CD14-positive monocyte (primary cell): ENCODE data around the gene PTPN2. TPM values are rescaled to one million over a fixed set of nuclear protein-coding genes. Genes with fewer than 3 reads are reported as not detected.

Experiments
- DNase-seq, 3 donors: peaks; one replicate each; pipeline ENCODE4 v3.0.0-alpha.2; 2011 to 2022
- H2AFZ ChIP-seq: 2 replicates; pipeline ENCODE4 v1.6.0; 2012; ENCODE audit warnings: mild to moderate bottlenecking, low read depth, low read length, inconsistent platforms; ENCODE audit not compliant: insufficient read depth, poor library complexity, severe bottlenecking
- H3K27ac ChIP-seq, 2 donors: 1 replicate in 1 of 2; 2 replicates in 1 of 2; pipeline ENCODE4 v1.5.1; 2012 to 2013; ENCODE audit warnings: low read length in 2 of 2, control low read depth in 1 of 2, inconsistent platforms in 1 of 2, low read depth in 1 of 2, mild to moderate bottlenecking in 1 of 2
- H3K27me3 ChIP-seq, 2 donors: one replicate each; pipeline versions ENCODE4 v1.6.0 to v1.6.1; 2011 to 2013; ENCODE audit warnings: low read length in 2 of 2; ENCODE audit not compliant: control insufficient read depth in 2 of 2, insufficient read depth in 2 of 2
- H3K36me3 ChIP-seq, 2 donors: replicated peaks in 1 of 2; 1 replicate in 1 of 2; 2 replicates in 1 of 2; pipeline versions ENCODE4 v1.5.1 to v1.6.1; 2012 to 2013; ENCODE audit warnings: low read length in 2 of 2, control low read depth in 1 of 2, inconsistent platforms in 1 of 2, mild to moderate bottlenecking in 1 of 2; ENCODE audit not compliant: insufficient read depth in 2 of 2, control insufficient read depth in 1 of 2
- H3K4me1 ChIP-seq, 2 donors: 1 replicate in 1 of 2; 2 replicates in 1 of 2; pipeline versions ENCODE4 v1.5.1 to v1.6.1; 2012 to 2013; ENCODE audit warnings: low read length in 2 of 2, control low read depth in 1 of 2, inconsistent platforms in 1 of 2, mild to moderate bottlenecking in 1 of 2, moderate library complexity in 1 of 2; ENCODE audit not compliant: insufficient read depth in 2 of 2, control insufficient read depth in 1 of 2
- H3K4me2 ChIP-seq: replicated peaks from 2 replicates; pipeline ENCODE3; 2012; ENCODE audit warnings: low read length, moderate library complexity, mild to moderate bottlenecking; ENCODE audit not compliant: poor library complexity, severe bottlenecking; ENCODE audit errors: extremely low read depth
- H3K4me3 ChIP-seq, 3 experiments: fragments of 200-600 bp in 1 of 3; sonication (generic) in 1 of 3; replicated peaks in 1 of 3; 1 replicate in 2 of 3; 2 replicates in 1 of 3; pipeline ENCODE4 v1.5.1; 2011 to 2013; ENCODE audit warnings: low read length in 3 of 3, mild to moderate bottlenecking in 3 of 3, control low read depth in 2 of 3, low read depth in 2 of 3, inconsistent platforms in 1 of 3, moderate library complexity in 1 of 3
- H3K79me2 ChIP-seq: 2 replicates; pipeline ENCODE4 v1.6.0; 2012; ENCODE audit warnings: mild to moderate bottlenecking, control low read depth, inconsistent platforms, low read length, moderate library complexity; ENCODE audit not compliant: insufficient read depth
- H3K9ac ChIP-seq: 2 replicates; pipeline ENCODE4 v1.6.0; 2017; ENCODE audit warnings: low read length, mild to moderate bottlenecking; ENCODE audit not compliant: insufficient read depth, poor library complexity, severe bottlenecking
- H3K9me3 ChIP-seq, 2 donors: replicated peaks in 1 of 2; 1 replicate in 1 of 2; 2 replicates in 1 of 2; pipeline versions ENCODE4 v1.5.1 to v1.6.1; 2012 to 2013; ENCODE audit warnings: low read length in 2 of 2, control low read depth in 1 of 2; ENCODE audit not compliant: control insufficient read depth in 1 of 2, insufficient read depth in 1 of 2
- H4K20me1 ChIP-seq: 2 replicates; pipeline ENCODE4 v1.6.0; 2012; ENCODE audit warnings: mild to moderate bottlenecking, low read length, control low read depth, moderate library complexity; ENCODE audit not compliant: insufficient read depth
- H3K27ac Mint-ChIP-seq, 7 donors: one replicate each; pipeline ENCODE4 v1.8.0; 2020; ENCODE audit warnings: mild to moderate bottlenecking in 7 of 7, mixed read lengths in 7 of 7, moderate library complexity in 6 of 7, inconsistent platforms in 2 of 7
- H3K27me3 Mint-ChIP-seq, 3 donors: one replicate each; pipeline ENCODE4 v1.8.0; 2021 to 2022; ENCODE audit warnings: low read depth in 3 of 3, mild to moderate bottlenecking in 3 of 3, mixed read lengths in 3 of 3, moderate library complexity in 3 of 3, inconsistent platforms in 1 of 3
- H3K36me3 Mint-ChIP-seq, 2 donors: one replicate each; pipeline ENCODE4 v1.8.0; 2020; ENCODE audit warnings: mixed read lengths in 2 of 2, inconsistent platforms in 1 of 2, mild to moderate bottlenecking in 1 of 2
- H3K4me1 Mint-ChIP-seq: one replicate; pipeline ENCODE4 v1.8.0; 2020; ENCODE audit warnings: mild to moderate bottlenecking, mixed read lengths
- H3K4me3 Mint-ChIP-seq, 2 donors: one replicate each; pipeline ENCODE4 v1.8.0; 2020; ENCODE audit warnings: mild to moderate bottlenecking in 2 of 2, mixed read lengths in 2 of 2, moderate library complexity in 1 of 2
- H3K9me3 Mint-ChIP-seq, 7 donors: one replicate each; pipeline ENCODE4 v1.8.0; 2020 to 2022; ENCODE audit warnings: mixed read lengths in 7 of 7, mild to moderate bottlenecking in 6 of 7, moderate library complexity in 6 of 7, inconsistent platforms in 2 of 7
- WGBS: methylation state at CpG from one replicate; pipeline ENCODE4 v1.1.5; 2013; ENCODE audit warnings: missing lambda C conversion rate; ENCODE audit not compliant: insufficient coverage; 5-methylcytosine and 5-hydroxymethylcytosine counted together
- intact Hi-C, 2 donors: fragments of 100-400 bp; cut with micrococcal nuclease; formaldehyde crosslinking; loops; one replicate each; pipeline versions ENCODE4 v1.15.0 to v1.15.1; 2023
- polyA plus RNA-seq, 3 donors: library from polyadenylated mRNA; depleted of rRNA in 1 of 3; unstranded in 2 of 3; stranded (reverse) in 1 of 3; fragments of 300-500 nt in 2 of 3; fragments of >200 nt in 1 of 3; fragmentation: Illumina TruSeq in 2 of 3; gene quantifications; 1 replicate in 2 of 3; 2 replicates in 1 of 3; pipeline ENCODE4 v1.2.3, GENCODE V29; 2012 to 2021
- TF ChIP-seq, protein P1 (sequence below): fragments of 200-600 bp; IDR thresholded peaks from one replicate; pipeline ENCODE4 v1.8.0; 2022; ENCODE audit warnings: antibody characterized with exemption, mild to moderate bottlenecking

PTPN2 gene
- polyA plus RNA-seq, 3 donors, result 55.6 to 108 (median 78.4) TPM

DNA sequence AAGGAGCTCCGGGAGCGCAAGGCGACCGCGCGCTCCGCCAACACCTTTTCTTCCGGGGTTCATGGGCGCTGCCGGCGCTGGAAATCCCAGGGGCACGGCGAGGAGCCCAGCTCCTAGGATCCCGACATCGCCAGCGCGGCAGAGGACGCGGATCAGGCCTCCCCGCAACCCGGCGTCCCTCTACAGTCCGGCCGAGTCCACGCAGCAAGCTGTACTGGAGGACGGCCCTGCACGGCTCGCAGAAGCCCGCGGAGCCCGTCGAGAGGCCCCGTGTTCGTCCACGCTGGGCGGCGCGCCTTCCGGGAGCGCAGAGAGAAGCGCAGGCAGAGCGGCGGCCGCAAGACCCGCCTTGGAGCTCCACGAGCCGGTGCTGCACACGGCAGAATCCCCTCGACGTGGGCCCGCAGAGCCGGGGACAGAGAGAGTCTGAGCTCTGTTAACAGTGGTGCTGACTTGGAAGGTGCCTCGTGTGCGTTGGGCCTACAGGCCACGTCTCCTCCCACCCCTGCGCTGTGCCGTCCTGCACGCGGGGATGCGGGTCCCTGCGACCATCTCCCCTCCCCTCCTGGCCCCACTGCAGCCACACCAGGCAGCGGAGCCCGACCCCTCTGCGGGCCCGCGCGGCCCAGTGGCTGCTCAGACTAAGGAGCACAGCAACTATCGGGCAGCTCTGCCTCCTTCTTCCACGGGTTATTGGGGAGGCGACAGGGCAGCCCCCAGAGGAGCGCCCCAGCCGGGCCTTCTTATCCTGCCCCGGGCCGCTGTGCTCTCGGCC is 28.1 kb upstream of the PTPN2 start:
- WGBS, result 64% methylated on average over 70 of the region's 75 CpGs
- peaks cover 0 to 11% (median 2%) of the 10 kb centered on the region in 7 donors for H3K9me3 Mint-ChIP-seq
- Histone ChIP-seq H3K27ac (no peak overlapping the region), H3K9me3 (no peaks in the 10 kb centered on the region), H3K27me3 (peaks cover 2 to 42% of the 10 kb centered on the region in 2 donors), H3K4me1 (peaks cover 10 to 14% of the 10 kb centered on the region in 2 donors), H4K20me1 (no peaks in the 10 kb centered on the region), H3K9ac (peak overlapping the region; percentile 53), H2AFZ (peak overlapping the region; percentile 95), H3K79me2 (no peaks in the 10 kb centered on the region), H3K4me2 (peak overlapping the region; percentile 86), H3K36me3 (no peaks in the 10 kb centered on the region), H3K4me3 (peak overlapping the region in 2 of 3 experiments; percentile 39 to 76)
- peaks cover 14 to 48% (median 29%) of the 10 kb centered on the region in 3 donors for H3K27me3 Mint-ChIP-seq
- intact Hi-C loops, result no loop called here
- no peak for DNase-seq
- TF ChIP-seq, protein P1, sequence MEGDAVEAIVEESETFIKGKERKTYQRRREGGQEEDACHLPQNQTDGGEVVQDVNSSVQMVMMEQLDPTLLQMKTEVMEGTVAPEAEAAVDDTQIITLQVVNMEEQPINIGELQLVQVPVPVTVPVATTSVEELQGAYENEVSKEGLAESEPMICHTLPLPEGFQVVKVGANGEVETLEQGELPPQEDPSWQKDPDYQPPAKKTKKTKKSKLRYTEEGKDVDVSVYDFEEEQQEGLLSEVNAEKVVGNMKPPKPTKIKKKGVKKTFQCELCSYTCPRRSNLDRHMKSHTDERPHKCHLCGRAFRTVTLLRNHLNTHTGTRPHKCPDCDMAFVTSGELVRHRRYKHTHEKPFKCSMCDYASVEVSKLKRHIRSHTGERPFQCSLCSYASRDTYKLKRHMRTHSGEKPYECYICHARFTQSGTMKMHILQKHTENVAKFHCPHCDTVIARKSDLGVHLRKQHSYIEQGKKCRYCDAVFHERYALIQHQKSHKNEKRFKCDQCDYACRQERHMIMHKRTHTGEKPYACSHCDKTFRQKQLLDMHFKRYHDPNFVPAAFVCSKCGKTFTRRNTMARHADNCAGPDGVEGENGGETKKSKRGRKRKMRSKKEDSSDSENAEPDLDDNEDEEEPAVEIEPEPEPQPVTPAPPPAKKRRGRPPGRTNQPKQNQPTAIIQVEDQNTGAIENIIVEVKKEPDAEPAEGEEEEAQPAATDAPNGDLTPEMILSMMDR, result no peak
- H3K36me3 Mint-ChIP-seq, result no peaks in the 10 kb centered on the region
- H3K4me3 Mint-ChIP-seq, result peak overlapping the region; percentile 77 to 94
- no peak overlapping the region for H3K27ac Mint-ChIP-seq
- H3K4me1 Mint-ChIP-seq, result peaks cover 12% of the 10 kb centered on the region

DNA sequence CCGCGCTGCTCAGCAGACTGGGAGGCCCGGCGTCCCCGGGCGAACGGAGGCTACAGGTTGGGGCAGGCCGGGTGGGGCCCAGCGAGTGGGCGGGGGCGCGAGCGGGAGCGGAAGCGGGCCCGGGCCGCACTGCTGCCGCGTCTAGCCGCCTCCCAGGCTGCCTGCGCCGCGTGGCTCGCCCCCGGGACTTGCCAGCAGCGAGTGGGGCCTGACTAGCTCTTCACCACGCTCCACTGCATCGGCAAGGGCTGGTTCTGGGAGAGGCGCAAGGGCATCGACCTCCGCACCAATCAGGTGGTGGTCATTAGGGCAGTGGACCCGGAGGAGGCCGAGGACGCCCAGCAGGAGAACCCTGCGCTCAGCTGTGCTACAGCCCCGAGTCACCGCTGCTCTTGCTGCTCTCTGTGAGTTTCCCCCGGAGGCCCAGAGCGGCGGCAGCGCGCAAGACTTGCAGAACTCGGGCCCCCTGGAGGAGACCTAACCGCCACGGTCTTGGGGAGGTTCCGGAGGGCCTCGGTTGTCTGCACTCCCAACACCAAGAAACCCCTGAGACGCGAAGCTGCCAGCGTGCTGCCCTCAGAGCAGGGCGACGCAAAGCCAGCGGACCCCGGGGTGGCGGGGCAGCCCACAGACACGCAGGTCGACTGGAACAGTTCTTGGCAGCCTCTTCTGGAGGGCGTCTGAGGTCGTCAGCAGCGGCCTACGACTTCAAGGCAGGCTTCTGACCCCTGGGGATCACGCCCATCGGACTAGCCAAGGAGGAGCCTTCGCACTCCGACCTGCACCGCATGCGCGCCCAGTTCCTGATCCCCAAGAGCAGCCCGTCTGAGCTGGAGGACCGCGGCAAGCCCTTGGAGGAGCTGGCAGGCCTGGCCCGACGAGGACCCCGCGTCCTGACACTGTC is 27.2 kb upstream of the PTPN2 start:
- Mint-ChIP-seq H3K27me3 (peaks cover 14 to 49% (median 29%) of the 10 kb centered on the region in 3 donors), H3K36me3 (no peaks in the 10 kb centered on the region), H3K4me1 (peaks cover 12% of the 10 kb centered on the region), H3K27ac (peak overlapping the region in 1 of 7 donors; percentile 65), H3K9me3 (peaks cover 0 to 11% (median 2%) of the 10 kb centered on the region in 7 donors), H3K4me3 (peak overlapping the region; percentile 77 to 94)
- TF ChIP-seq, protein P1, result no peak
- H3K4me1 ChIP-seq, result peaks cover 10 to 14% of the 10 kb centered on the region in 2 donors
- peaks cover 2 to 45% of the 10 kb centered on the region in 2 donors for H3K27me3 ChIP-seq
- DNase-seq, result peak in 1 of 3 donors; percentile 12
- H3K36me3 ChIP-seq, result no peaks in the 10 kb centered on the region
- H3K27ac ChIP-seq, result no peak overlapping the region
- H3K9ac ChIP-seq, result peak overlapping the region; percentile 53
- no peaks in the 10 kb centered on the region for H4K20me1 ChIP-seq
- intact Hi-C loops, result no loop called here
- WGBS, result 11% methylated on average over 73 of the region's 75 CpGs
- H3K79me2 ChIP-seq, result no peaks in the 10 kb centered on the region
- H3K9me3 ChIP-seq, result no peaks in the 10 kb centered on the region
- H2AFZ ChIP-seq, result peak overlapping the region; percentile 95
- peak overlapping the region; percentile 86 for H3K4me2 ChIP-seq
- H3K4me3 ChIP-seq, result peak overlapping the region; percentile 39 to 76 (median 61)
